Cerebellar cortex (tissue), 1 donor: ENCODE data around the gene ZNF771.

Experiments
- DNase-seq: peaks from one replicate; pipeline ENCODE4 v3.0.0-alpha.2; 2015; ENCODE audit warnings: low spot score

ZNF771 gene

GRCh38 chr16:30398661-30399434 lies 8.6 kb upstream of the ZNF771 start:
- DNase-seq: no peak

- DNase-seq: no peak
Measured at GRCh38 chr16:30399435-30400186, 7.8 kb upstream of the ZNF771 start.

GRCh38 chr16:30401768-30402425 lies 5.5 kb upstream of the ZNF771 start:
- no peak for DNase-seq

GRCh38 chr16:30406795-30407101 lies 658 bp upstream of the ZNF771 start:
- DNase-seq: no peak

GRCh38 chr16:30407804-30408534 lies 563 bp downstream of the ZNF771 start:
- peak; percentile 34 for DNase-seq

GRCh38 chr16:30409125-30410060 lies 2.0 kb downstream of the ZNF771 start:
- peak; percentile 91 for DNase-seq

DNA sequence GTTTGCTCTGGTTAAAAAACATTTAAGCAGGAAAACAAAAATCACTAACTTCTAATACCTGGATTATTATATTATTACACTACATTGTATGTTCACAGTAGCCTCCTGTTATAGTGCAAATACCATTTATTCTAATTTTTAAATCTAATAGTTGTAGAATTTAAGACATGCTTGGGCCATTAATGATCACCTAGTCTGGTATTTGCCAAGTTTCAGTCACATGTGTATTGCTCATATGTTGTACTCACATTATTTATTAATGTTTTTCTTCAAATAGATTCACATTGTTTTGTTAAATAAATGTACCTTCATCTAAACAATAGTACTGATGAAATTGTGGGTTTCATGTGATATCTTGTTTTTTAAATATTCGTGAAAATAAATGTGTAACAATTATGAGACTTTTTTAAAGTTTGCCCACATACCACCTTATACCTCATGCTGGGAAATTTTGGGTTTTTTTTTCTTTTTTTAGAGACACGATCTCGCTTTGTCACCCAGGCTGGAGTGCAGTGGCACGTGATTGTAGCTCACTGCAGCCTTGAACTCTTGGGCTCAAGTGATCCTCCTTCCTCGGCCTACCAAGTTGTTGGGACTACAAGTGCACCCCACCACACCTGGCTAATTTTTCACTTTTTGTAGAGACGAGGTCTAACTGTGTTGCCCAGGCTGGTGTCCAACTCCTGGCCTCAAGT lies 5.9 kb downstream of the ZNF771 start:
- DNase-seq: no peak

GRCh38 chr16:30414159-30414558 lies 6.8 kb downstream of the ZNF771 start:
- DNase-seq: no peak

DNA sequence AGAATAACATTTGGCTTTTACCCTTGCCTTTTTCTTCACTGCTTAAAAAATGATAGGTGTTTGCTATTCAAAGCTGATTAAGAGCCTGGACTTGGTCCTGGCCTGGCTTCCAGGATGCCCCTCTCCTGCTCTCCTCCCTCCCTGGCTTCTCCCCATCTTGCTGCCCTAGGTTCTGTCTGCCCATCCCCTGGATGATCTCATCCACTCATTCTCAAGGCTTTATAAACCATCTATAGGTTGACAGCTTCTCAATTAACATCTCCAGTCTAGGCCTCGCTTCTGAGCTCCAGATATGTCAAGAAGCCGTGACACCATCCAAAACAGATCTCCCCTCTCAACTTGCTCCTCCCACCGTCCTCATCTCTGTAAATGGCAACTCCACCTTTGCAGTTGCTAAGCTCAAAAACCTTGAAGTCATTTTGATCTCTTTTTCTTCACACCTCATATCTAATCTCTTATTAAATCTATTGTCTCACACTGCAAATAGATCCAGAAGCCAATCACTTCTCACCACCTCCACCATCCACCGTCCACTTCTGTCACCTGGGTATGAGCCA lies 8.7 kb downstream of the ZNF771 start:
- no peak for DNase-seq

DNA sequence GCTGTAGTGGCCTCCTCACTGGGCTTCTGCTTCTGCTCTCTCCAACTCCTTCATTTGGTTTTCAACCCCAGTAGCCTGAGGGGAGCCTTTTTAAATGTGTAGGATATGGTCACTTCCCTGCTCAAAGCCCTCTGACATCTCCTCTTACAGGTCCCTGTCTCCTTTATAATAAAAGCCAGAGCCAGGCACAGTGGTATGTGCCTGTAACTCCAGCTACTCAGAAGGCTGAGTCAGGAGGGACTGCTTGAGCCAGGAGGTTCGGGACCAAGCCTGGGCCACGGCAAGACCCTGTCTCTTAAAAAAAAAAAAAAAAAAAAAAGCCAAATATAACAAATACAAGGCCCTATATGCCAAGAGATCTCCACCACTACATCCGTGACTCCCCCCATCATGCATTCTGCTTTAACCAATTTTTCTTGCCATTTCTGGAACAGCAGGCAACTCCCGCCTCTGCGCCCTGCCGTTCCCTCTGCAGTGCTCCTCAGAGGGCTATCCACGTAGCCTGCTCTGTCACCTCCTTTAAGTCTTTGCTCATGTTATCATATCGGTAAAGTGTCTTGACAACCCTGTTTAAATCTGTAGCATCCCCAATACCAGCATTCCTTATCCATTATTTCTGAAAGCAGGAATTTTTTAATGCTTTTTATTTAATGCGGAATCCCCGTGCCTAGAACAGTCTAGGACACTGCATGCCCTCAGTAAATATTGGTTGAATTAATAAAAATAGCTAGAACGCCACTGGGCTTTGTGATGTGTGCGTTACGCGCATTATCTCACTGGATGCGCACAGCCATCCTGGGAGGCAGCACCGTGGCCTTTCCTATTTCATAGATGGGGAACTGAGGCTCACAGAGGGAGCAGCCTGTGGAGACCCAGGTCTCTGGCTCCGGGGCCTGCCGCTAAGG lies 9.5 kb downstream of the ZNF771 start:
- DNase-seq: peak; percentile 45

DNA sequence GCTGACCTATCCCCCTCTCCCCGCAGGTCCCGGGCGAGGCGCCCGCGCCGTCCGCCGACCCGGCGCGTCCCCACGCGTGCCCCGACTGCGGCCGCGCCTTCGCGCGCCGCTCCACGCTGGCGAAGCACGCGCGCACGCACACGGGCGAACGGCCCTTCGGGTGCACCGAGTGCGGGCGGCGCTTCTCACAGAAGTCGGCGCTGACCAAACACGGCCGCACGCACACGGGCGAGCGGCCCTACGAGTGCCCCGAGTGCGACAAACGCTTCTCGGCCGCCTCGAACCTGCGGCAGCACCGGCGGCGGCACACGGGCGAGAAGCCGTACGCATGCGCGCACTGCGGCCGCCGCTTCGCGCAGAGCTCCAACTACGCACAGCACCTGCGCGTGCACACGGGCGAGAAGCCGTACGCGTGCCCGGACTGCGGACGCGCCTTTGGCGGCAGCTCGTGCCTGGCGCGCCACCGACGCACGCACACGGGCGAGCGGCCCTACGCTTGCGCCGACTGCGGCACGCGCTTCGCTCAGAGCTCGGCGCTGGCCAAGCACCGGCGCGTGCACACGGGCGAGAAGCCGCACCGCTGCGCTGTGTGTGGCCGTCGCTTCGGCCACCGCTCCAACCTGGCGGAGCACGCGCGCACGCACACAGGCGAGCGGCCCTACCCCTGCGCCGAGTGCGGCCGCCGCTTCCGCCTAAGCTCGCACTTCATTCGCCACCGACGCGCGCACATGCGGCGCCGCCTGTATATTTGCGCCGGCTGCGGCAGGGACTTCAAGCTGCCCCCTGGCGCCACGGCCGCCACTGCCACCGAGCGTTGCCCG lies 10.3 kb downstream of the ZNF771 start:
- DNase-seq: peak; percentile 81

DNA sequence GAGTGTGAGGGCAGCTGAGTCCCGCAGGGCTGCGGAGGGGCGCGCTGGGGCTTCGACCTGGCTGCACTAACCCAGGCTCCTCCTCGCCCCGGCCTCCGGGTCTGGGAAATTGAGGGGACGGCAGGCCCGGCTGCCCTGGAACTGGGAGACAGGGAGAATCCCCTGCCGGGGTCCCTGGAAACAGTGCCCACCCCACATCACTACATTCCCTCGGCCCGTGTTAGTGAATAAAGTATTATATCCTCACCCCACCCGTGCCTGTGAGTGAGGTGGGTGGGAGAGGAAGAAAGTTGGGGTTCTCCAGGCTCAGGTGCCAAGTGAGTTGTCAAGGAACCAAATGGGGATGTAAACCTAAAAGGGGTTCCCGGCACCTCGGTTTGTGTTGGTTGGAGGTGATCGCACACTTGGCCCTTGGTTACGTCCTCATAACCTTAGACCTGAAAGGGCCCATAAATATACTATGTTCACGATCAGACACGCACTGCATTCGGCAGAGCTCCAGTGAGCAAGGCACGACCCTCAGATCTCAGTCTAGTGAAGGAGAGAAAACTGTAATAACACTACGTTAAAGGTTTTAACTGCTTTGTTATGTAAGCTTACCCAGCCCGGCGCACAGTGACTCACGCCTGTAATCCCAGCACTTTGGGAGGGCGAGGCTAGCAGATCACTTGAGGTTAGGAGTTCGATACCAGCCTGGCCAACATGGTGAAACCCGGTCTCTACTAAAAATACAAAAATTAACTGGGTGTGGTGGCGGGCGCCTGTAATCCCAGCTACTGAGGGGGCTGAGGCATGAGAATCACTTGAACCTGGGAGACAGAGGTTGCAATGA lies 11.2 kb downstream of the ZNF771 start:
- no peak for DNase-seq

- no peak for DNase-seq
Measured at GRCh38 chr16:30421010-30421409, 13.6 kb downstream of the ZNF771 start.

DNA sequence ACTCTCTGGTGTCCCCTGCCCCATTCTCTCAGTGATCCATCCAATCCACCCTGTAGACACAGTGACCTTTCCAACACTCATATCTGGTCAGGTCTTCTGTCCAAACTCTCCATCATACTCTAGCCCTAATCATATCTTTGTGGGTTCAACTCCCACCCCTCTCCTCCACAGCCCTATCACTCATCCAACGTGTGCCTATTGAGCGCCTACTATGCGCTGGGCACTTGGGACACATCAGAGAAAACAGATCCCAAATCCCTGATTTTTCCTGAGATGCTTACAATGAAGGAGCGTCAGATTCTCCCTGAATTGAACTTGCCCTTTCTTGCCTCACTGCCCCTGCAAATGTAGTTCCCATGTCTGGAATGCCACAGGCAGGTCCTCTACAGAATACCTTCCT lies 20.6 kb downstream of the ZNF771 start:
- DNase-seq: no peak

GRCh38 chr16:30429418-30429677 lies 21.9 kb downstream of the ZNF771 start:
- DNase-seq: no peak

DNA sequence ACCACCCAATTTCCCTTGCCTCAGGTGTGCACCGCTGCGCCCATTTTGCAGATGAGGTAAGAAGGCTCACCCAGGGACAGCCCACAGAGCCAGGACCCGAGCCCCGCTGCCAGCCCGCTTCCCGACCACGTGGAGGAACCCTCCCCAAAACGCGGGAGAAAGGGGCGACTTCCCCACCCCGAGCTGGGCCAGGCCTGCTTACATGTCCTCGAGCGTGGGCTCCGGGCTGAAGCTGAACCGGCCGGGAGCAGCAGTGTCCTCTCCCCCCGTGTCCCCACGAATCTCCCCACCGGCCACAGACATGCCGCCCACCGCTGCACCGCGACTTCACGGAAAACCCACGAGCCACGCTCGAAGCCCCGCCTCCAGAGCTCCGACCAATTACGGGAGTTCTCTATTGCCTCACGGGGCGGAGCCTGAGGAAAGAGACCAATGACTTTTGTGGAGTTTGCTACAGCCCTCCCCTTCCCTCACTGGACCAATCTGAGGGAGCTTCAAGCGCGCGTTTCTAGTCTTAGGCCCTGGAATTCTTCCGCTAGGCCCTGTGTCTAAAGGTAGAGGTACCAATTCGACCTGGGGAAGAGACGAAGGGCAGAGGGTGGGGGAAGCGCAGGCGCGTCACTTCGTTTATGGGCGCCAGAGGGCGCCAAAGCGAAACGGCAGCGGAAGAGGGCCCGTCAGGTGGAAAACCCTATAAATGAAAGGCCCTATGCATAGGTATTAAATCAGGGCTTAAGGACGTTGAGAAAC lies 22.4 kb downstream of the ZNF771 start, which contains the start of gene DCTPP1:
Gene DCTPP1, minus strand, starts transcription at position 353 of the 750 bp plus-strand sequence. Its CDS starts 50 bp downstream, at position 303.
- DNase-seq: peak; percentile 100

DNA sequence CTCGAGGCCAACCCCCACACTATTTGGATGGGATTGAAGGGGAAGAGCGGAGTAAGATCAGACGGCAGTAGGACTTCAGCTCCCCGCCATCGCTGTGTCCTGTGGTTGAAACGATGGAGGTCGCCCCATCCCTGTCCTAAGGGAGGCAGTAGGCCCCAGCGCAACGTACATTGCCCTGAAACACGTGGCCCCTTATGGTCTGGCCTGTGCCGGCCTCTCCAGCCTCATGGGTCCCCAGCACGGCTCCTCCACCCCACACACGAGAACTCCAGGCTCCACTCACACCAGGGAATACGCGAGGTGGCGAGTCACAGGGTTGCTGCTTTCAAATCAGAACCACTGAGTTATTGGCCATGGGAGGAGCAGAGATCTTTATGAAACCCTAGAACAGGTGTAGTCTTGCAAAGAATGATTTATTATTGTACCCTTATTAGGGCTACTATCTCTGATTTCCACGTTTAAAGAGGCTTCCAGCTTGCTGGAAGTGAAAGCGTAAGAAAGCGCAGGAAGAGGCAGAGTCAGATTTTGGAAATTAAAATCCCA lies 23.1 kb downstream of the ZNF771 start:
- DNase-seq: no peak
